GM21786 (cell line): Measurements from ENCODE around the gene AIG1.
"Not testable (repeated sequence)": the region's sequence is repeated elsewhere in the genome, so short reads cannot be mapped to it uniquely, and the experiment has no call there.

Source experiments
- ATAC-seq: cut with Tn5 transposase; IDR thresholded peaks from one replicate; pipeline ENCODE4 v1.9.1; 2021; ENCODE audit not compliant: unreplicated experiment

AIG1 gene

GRCh38 chr6:143223895-143224294, 163.2 kb downstream of the AIG1 start:
- no peak for ATAC-seq

GRCh38 chr6:143224516-143224915, 163.8 kb downstream of the AIG1 start:
- no peak for ATAC-seq

GRCh38 chr6:143225929-143226328, 165.2 kb downstream of the AIG1 start:
- no peak for ATAC-seq

- ATAC-seq = no peak
Observed at GRCh38 chr6:143227675-143228074, 167.0 kb downstream of the AIG1 start.

- ATAC-seq = no peak
Observed at GRCh38 chr6:143229400-143229799, 168.7 kb downstream of the AIG1 start.

- no peak for ATAC-seq
Observed at GRCh38 chr6:143232849-143233248, 172.2 kb downstream of the AIG1 start.

GRCh38 chr6:143233554-143234285, 173.0 kb downstream of the AIG1 start:
- no peak for ATAC-seq

GRCh38 chr6:143234734-143235133, 174.0 kb downstream of the AIG1 start:
- ATAC-seq = no peak

- ATAC-seq = no peak
Observed at GRCh38 chr6:143236151-143236798, 175.6 kb downstream of the AIG1 start.

GRCh38 chr6:143238306-143238705, 177.6 kb downstream of the AIG1 start:
- ATAC-seq = no peak

GRCh38 chr6:143241111-143241510, 180.4 kb downstream of the AIG1 start:
- ATAC-seq = no peak

- no peak for ATAC-seq
Observed at GRCh38 chr6:143241911-143242310, 181.2 kb downstream of the AIG1 start.

- ATAC-seq = no peak
Observed at GRCh38 chr6:143243786-143244185, 183.1 kb downstream of the AIG1 start.

GRCh38 chr6:143245656-143246055, 185.0 kb downstream of the AIG1 start:
- ATAC-seq = no peak

GRCh38 chr6:143246166-143246775, 185.6 kb downstream of the AIG1 start:
- ATAC-seq = not testable (repeated sequence)

- ATAC-seq = no peak
Observed at GRCh38 chr6:143247586-143247985, 186.9 kb downstream of the AIG1 start.

- no peak for ATAC-seq
Observed at GRCh38 chr6:143248359-143248758, 187.7 kb downstream of the AIG1 start.

- ATAC-seq = no peak
Observed at GRCh38 chr6:143251288-143251687, 190.6 kb downstream of the AIG1 start.

- no peak for ATAC-seq
Observed at GRCh38 chr6:143252961-143253360, 192.3 kb downstream of the AIG1 start.

- ATAC-seq = no peak
Observed at GRCh38 chr6:143253586-143253985, 192.9 kb downstream of the AIG1 start.

GRCh38 chr6:143258945-143259344, 198.3 kb downstream of the AIG1 start:
- ATAC-seq = no peak

GRCh38 chr6:143260857-143261256, 200.2 kb downstream of the AIG1 start:
- no peak for ATAC-seq
